Endodermal cell (in vitro differentiated cells): Measurements from ENCODE around the gene RASD1. TPM values are rescaled to one million over a fixed set of nuclear protein-coding genes. Genes with fewer than 3 reads are reported as not detected.

Experiments
- DNase-seq: peaks from one replicate; pipeline ENCODE4 v3.0.0-alpha.2; 2017
- H3K27ac ChIP-seq: 2 replicates; pipeline ENCODE4 v1.5.1; 2013; ENCODE audit warnings: mild to moderate bottlenecking, low read depth, low read length, moderate library complexity
- H3K27me3 ChIP-seq: 2 replicates; pipeline ENCODE4 v1.6.1; 2013; ENCODE audit warnings: mild to moderate bottlenecking, low read length, moderate library complexity; ENCODE audit not compliant: insufficient read depth, control insufficient read depth, poor library complexity, severe bottlenecking
- H3K36me3 ChIP-seq: 2 replicates; pipeline ENCODE4 v1.7.0; 2013; ENCODE audit warnings: mild to moderate bottlenecking, low read length, moderate library complexity; ENCODE audit not compliant: control insufficient read depth, insufficient read depth
- H3K4me1 ChIP-seq: one replicate; pipeline ENCODE4 v1.7.0; 2013; ENCODE audit warnings: low read length; ENCODE audit not compliant: control insufficient read depth, insufficient read depth
- H3K4me3 ChIP-seq: 2 replicates; pipeline ENCODE4 v1.5.1; 2013; ENCODE audit warnings: mild to moderate bottlenecking, low read length, moderate library complexity
- H3K9ac ChIP-seq: 2 replicates; pipeline ENCODE4 v1.6.1; 2013; ENCODE audit warnings: mild to moderate bottlenecking, low read length, moderate library complexity; ENCODE audit not compliant: poor library complexity, severe bottlenecking; ENCODE audit errors: extremely low read depth
- H3K9me3 ChIP-seq: 2 replicates; pipeline ENCODE4 v1.6.1; 2013; ENCODE audit warnings: mild to moderate bottlenecking, low read length, moderate library complexity; ENCODE audit not compliant: control insufficient read depth
- H3K27ac Mint-ChIP-seq: 2 replicates; pipeline ENCODE4 v1.8.0; 2020; ENCODE audit warnings: mixed read lengths
- H3K27me3 Mint-ChIP-seq: 2 replicates; pipeline ENCODE4 v1.8.0; 2021; ENCODE audit warnings: mild to moderate bottlenecking, mixed read lengths; ENCODE audit not compliant: insufficient read depth
- H3K36me3 Mint-ChIP-seq: 2 replicates; pipeline ENCODE4 v1.8.0; 2020; ENCODE audit warnings: low read depth, mixed read lengths
- H3K4me1 Mint-ChIP-seq: 2 replicates; pipeline ENCODE4 v1.8.0; 2020; ENCODE audit warnings: mixed read lengths
- H3K4me3 Mint-ChIP-seq: 2 replicates; pipeline ENCODE4 v1.8.0; 2020; ENCODE audit warnings: mild to moderate bottlenecking, moderate library complexity, mixed read lengths
- H3K9me3 Mint-ChIP-seq: 2 replicates; pipeline ENCODE4 v1.8.0; 2020; ENCODE audit warnings: mild to moderate bottlenecking, mixed read lengths
- WGBS, 2 experiments: methylation state at CpG; one replicate each; pipeline versions ENCODE4 v1.1.5 to v1.1.7; 2013; ENCODE audit warnings: missing lambda C conversion rate in 2 of 2, mixed read lengths in 1 of 2; ENCODE audit not compliant: insufficient coverage in 1 of 2, insufficient read length in 1 of 2; 5-methylcytosine and 5-hydroxymethylcytosine counted together
- total RNA-seq, 2 donors: library from RNA; stranded (reverse); fragmentation: NEBNext Ultra II Directional in 1 of 2; extraction: Animal tissue kit (Norgen Biotek cat#: 25700) in 1 of 2; gene quantifications; 2 replicates in 1 of 2; 3 replicates in 1 of 2; pipeline ENCODE4 v1.2.1, GENCODE V29; 2021
- TF ChIP-seq, protein P1 (sequence below): fragments of 200-600 bp; sonication (generic); conservative IDR thresholded peaks from 2 replicates; pipeline ENCODE4 v1.5.0; 2021; ENCODE audit warnings: antibody characterized with exemption, mild to moderate bottlenecking

Gene RASD1
- total RNA-seq, 2 donors from 2014 or later, result 1.9 to 2.5 TPM

- Histone ChIP-seq H3K9me3 (no peaks in the 10 kb centered on the region), H3K4me3 (no peak overlapping the region), H3K36me3 (no peaks in the 10 kb centered on the region), H3K27ac (peak overlapping the region; percentile 64), H3K27me3 (no peaks in the 10 kb centered on the region), H3K4me1 (no peaks in the 10 kb centered on the region), H3K9ac (no peak overlapping the region)
- no peak overlapping the region for H3K27ac Mint-ChIP-seq
- no peak overlapping the region for H3K4me3 Mint-ChIP-seq
- H3K27me3 Mint-ChIP-seq, result no peaks in the 10 kb centered on the region
- no peaks in the 10 kb centered on the region for H3K9me3 Mint-ChIP-seq
- 89% methylated on average over 3 to 4 of the region's 4 CpGs for WGBS, 2 experiments
- H3K4me1 Mint-ChIP-seq, result no peaks in the 10 kb centered on the region
- no peaks in the 10 kb centered on the region for H3K36me3 Mint-ChIP-seq
- no peak for DNase-seq
- TF ChIP-seq, protein P1, sequence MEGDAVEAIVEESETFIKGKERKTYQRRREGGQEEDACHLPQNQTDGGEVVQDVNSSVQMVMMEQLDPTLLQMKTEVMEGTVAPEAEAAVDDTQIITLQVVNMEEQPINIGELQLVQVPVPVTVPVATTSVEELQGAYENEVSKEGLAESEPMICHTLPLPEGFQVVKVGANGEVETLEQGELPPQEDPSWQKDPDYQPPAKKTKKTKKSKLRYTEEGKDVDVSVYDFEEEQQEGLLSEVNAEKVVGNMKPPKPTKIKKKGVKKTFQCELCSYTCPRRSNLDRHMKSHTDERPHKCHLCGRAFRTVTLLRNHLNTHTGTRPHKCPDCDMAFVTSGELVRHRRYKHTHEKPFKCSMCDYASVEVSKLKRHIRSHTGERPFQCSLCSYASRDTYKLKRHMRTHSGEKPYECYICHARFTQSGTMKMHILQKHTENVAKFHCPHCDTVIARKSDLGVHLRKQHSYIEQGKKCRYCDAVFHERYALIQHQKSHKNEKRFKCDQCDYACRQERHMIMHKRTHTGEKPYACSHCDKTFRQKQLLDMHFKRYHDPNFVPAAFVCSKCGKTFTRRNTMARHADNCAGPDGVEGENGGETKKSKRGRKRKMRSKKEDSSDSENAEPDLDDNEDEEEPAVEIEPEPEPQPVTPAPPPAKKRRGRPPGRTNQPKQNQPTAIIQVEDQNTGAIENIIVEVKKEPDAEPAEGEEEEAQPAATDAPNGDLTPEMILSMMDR, result no peak
These were observed 35.0 kb upstream of the RASD1 start for GRCh38 chr17:17531156-17531555.

DNA sequence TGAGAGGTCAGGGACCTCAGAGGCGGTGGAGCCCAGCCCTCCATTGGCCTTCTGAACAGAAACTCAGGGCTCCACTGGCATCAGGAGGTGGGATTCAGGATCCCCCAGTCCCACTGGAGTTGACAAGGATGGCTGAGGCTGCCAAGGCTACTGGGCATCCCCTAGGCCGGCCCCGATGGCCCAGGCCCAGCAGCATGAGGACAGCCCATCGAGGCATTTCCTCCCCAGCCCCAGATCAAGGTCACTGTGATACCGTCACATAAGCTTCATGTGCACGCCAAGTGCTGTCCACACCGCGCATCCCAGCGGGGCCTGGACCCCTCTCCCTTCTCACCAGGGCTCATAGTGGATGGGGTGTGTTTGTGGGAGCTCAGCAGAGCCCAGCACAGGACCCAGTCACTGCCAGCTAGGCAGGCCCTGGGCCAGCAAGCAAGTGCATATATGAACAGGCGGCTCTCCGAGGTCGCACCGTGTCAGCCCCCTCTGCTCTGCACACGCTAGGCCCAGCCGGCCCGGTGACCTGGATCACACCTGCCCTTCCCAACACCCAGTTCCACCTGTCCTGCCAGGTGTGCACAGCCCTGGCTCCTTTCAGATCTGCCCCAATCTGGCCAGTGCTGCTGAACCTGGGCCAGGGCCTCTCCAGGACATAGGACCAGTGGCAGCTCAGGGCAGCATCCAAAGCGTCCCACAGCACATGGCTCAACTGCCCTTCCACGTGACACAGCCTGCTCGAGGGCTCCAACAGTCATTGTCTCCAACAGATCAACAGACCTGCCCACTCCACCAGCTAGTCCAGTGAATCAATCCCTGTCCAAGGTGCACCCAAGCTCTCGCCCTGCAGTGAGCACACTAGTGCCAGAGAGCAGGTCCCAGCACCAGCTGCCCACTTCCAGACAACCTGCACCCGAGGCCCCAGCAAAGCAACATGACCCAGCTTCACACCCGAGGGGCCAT is 32.8 kb upstream of the RASD1 start:
- WGBS, 2 experiments, result 77 to 91% methylated on average over 5 to 22 of the region's 22 CpGs
- no peaks in the 10 kb centered on the region for H3K36me3 ChIP-seq
- H3K27ac ChIP-seq, result peak overlapping the region; percentile 2
- no peak overlapping the region for H3K4me3 ChIP-seq
- Mint-ChIP-seq H3K4me1 (no peaks in the 10 kb centered on the region), H3K36me3 (peaks cover 5% of the 10 kb centered on the region), H3K27me3 (no peaks in the 10 kb centered on the region), H3K9me3 (peaks cover 7% of the 10 kb centered on the region), H3K27ac (peak overlapping the region; percentile 55), H3K4me3 (no peak overlapping the region)
- no peaks in the 10 kb centered on the region for H3K4me1 ChIP-seq
- no peaks in the 10 kb centered on the region for H3K9me3 ChIP-seq
- no peak overlapping the region for H3K9ac ChIP-seq
- DNase-seq, result no peak
- H3K27me3 ChIP-seq, result no peaks in the 10 kb centered on the region
- TF ChIP-seq, protein P1, result no peak

- no peaks in the 10 kb centered on the region for H3K9me3 ChIP-seq
- WGBS, 2 experiments, result 91 to 96% methylated on average over 12 to 17 of the region's 17 CpGs
- H3K27me3 ChIP-seq, result no peaks in the 10 kb centered on the region
- Mint-ChIP-seq H3K4me3 (no peak overlapping the region), H3K27me3 (no peaks in the 10 kb centered on the region), H3K27ac (peak overlapping the region; percentile 48), H3K9me3 (peaks cover 7% of the 10 kb centered on the region), H3K36me3 (peaks cover 5% of the 10 kb centered on the region), H3K4me1 (peaks cover 7% of the 10 kb centered on the region)
- no peak for DNase-seq
- peaks cover 5% of the 10 kb centered on the region for H3K4me1 ChIP-seq
- H3K4me3 ChIP-seq, result no peak overlapping the region
- H3K9ac ChIP-seq, result no peak overlapping the region
- no peak overlapping the region for H3K27ac ChIP-seq
- TF ChIP-seq, protein P1, result no peak
- no peaks in the 10 kb centered on the region for H3K36me3 ChIP-seq
These were observed 31.8 kb upstream of the RASD1 start for GRCh38 chr17:17527956-17528500.
